PFSK-1 (cell line): Measurements from ENCODE around the gene TNFRSF11A.

Source experiments
- FOXP2 ChIP-seq: optimal IDR thresholded peaks from 2 replicates; pipeline ENCODE3; 2011; ENCODE audit warnings: borderline replicate concordance, control low read depth, inconsistent platforms; ENCODE audit not compliant: insufficient read depth; ENCODE audit errors: extremely low read length, extremely low read depth
- POLR2AphosphoS5 ChIP-seq: IDR thresholded peaks from 2 replicates; pipeline ENCODE4 v1.6.1; 2012; ENCODE audit warnings: low read depth, mild to moderate bottlenecking, control low read depth, low read length, moderate library complexity
- SIN3A ChIP-seq: IDR thresholded peaks from 2 replicates; pipeline ENCODE4 v1.6.1; 2012; ENCODE audit warnings: mild to moderate bottlenecking, low read length, moderate library complexity, borderline replicate concordance; ENCODE audit not compliant: insufficient read depth
- TAF1 ChIP-seq: IDR thresholded peaks from 2 replicates; pipeline ENCODE4 v1.6.1; 2012; ENCODE audit warnings: low read length, control low read depth, borderline replicate concordance; ENCODE audit not compliant: insufficient read depth
- TF ChIP-seq, protein P1 (sequence below), 2 experiments: IDR thresholded peaks; 2 replicates each; pipeline versions ENCODE4 v1.6.1 to v1.8.0; 2011 to 2012; ENCODE audit warnings: low read depth in 2 of 2, low read length in 2 of 2, control low read depth in 1 of 2, inconsistent platforms in 1 of 2, mild to moderate bottlenecking in 1 of 2, moderate library complexity in 1 of 2; ENCODE audit not compliant: insufficient read depth in 1 of 2

Gene TNFRSF11A

GRCh38 chr18:62384068-62384467 is 59.0 kb downstream of the TNFRSF11A start:
- no peak for TF ChIP-seq FOXP2
- no peak for TF ChIP-seq TAF1
- no peak for TF ChIP-seq POLR2AphosphoS5
- TF ChIP-seq SIN3A = no peak
- TF ChIP-seq, protein P1, sequence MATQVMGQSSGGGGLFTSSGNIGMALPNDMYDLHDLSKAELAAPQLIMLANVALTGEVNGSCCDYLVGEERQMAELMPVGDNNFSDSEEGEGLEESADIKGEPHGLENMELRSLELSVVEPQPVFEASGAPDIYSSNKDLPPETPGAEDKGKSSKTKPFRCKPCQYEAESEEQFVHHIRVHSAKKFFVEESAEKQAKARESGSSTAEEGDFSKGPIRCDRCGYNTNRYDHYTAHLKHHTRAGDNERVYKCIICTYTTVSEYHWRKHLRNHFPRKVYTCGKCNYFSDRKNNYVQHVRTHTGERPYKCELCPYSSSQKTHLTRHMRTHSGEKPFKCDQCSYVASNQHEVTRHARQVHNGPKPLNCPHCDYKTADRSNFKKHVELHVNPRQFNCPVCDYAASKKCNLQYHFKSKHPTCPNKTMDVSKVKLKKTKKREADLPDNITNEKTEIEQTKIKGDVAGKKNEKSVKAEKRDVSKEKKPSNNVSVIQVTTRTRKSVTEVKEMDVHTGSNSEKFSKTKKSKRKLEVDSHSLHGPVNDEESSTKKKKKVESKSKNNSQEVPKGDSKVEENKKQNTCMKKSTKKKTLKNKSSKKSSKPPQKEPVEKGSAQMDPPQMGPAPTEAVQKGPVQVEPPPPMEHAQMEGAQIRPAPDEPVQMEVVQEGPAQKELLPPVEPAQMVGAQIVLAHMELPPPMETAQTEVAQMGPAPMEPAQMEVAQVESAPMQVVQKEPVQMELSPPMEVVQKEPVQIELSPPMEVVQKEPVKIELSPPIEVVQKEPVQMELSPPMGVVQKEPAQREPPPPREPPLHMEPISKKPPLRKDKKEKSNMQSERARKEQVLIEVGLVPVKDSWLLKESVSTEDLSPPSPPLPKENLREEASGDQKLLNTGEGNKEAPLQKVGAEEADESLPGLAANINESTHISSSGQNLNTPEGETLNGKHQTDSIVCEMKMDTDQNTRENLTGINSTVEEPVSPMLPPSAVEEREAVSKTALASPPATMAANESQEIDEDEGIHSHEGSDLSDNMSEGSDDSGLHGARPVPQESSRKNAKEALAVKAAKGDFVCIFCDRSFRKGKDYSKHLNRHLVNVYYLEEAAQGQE (IDR thresholded peaks at IDR 0.05; ENCODE audit: insufficient read depth in 1 of 2, low read depth in 2 of 2, low read length in 2 of 2) = no peak

GRCh38 chr18:62384610-62385097 is 59.5 kb downstream of the TNFRSF11A start:
- peak; percentile 24 for TF ChIP-seq FOXP2
- TF ChIP-seq, protein P1 (IDR thresholded peaks at IDR 0.05; ENCODE audit: insufficient read depth in 1 of 2, low read depth in 2 of 2, low read length in 2 of 2) = no peak

DNA sequence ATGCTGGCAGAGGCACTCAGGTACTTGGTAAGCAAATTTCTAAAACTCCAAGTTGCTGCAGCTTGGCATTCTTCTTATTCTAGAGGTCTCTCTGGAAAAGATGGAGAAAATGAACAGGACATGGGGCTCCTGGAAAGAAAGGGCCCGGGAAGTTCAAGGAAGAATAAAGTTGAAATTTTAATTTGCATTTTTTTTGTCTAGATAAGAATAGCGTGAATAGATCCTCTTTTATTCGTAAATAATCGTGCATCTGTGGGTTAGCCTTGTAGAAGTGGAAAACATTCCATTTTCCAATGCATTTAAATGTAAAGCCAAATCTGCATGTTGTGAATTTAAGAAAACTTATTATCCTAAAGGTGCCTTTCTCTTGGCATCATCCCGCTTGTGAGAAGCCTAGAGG is 61.0 kb downstream of the TNFRSF11A start:
- TF ChIP-seq TAF1 = no peak
- TF ChIP-seq SIN3A = no peak
- TF ChIP-seq POLR2AphosphoS5 = no peak
- TF ChIP-seq FOXP2 = no peak
- TF ChIP-seq, protein P1 (IDR thresholded peaks at IDR 0.05; ENCODE audit: insufficient read depth in 1 of 2, low read depth in 2 of 2, low read length in 2 of 2) = no peak

- TF ChIP-seq, protein P1 (IDR thresholded peaks at IDR 0.05; ENCODE audit: insufficient read depth in 1 of 2, low read depth in 2 of 2, low read length in 2 of 2) = no peak
- TF ChIP-seq SIN3A (no peak), FOXP2 (no peak), POLR2AphosphoS5 (no peak), TAF1 (no peak)
Observed at GRCh38 chr18:62386601-62387000, 61.5 kb downstream of the TNFRSF11A start.

DNA sequence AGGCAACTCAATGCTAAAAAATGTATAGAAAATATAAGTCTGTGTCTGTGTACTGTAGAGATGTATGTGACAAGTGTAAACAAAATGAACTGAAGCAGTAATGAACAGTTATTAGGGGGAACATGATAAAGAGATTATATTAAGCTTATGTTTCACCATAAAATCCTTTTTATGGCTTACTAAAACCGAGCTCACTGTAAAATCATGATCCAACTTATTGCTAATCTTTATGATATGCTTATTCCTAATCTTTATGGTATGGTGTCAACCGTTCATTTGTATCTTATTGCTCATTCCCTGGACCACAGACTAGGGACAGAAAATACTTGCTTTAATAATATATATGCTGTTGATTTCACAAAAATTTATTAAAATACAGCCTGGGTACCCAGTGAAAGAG is 62.1 kb downstream of the TNFRSF11A start:
- TF ChIP-seq SIN3A (no peak), FOXP2 (no peak), TAF1 (no peak), POLR2AphosphoS5 (no peak)
- TF ChIP-seq, protein P1 (IDR thresholded peaks at IDR 0.05; ENCODE audit: insufficient read depth in 1 of 2, low read depth in 2 of 2, low read length in 2 of 2) = no peak
